ENCODE measurements around the gene OSBPL1A. TPM values are rescaled to one million over a fixed set of nuclear protein-coding genes. Genes with fewer than 3 reads are reported as not detected.

The OSBPL1A gene
- total and polyA plus RNA-seq, 2 experiments from 2014 or later: 14.9 to 24.1 TPM

- Histone ChIP-seq H3K4me2 (ENCODE audit: unreplicated experiment) (no peak overlapping the region), H3K79me2 (ENCODE audit: insufficient read depth) (no peaks in the 10 kb centered on the region), H3K9ac (no peak overlapping the region), H3K27me3 (replicated peaks; ENCODE audit: insufficient read depth) (no peaks in the 10 kb centered on the region), H2AFZ (no peak overlapping the region), H3K27ac (no peak overlapping the region), H3K9me2 (ENCODE audit: insufficient read depth) (no peaks in the 10 kb centered on the region), H4K20me1 (ENCODE audit: insufficient read depth) (no peaks in the 10 kb centered on the region), H3F3A (ENCODE audit: insufficient read depth) (no peaks in the 10 kb centered on the region), H3K9me3 (ENCODE audit: low read depth) (no peaks in the 10 kb centered on the region), H3K4me1 (ENCODE audit: insufficient read depth) (no peaks in the 10 kb centered on the region), H3K4me3 (no peak overlapping the region), H3K36me3 (ENCODE audit: low read depth) (no peaks in the 10 kb centered on the region)
- in situ Hi-C loops (cut with MboI): no loop called here
- DNase-seq: no peak
- no peak for TF ChIP-seq EZH2 (IDR thresholded peaks at IDR 0.05; ENCODE audit: insufficient read depth, poor library complexity, severe bottlenecking)
- no peak for TF ChIP-seq EZH2phosphoT487 (IDR thresholded peaks at IDR 0.05; ENCODE audit: insufficient read depth, low read depth)
- WGBS, 2 experiments (ENCODE audit: low coverage in 1 of 2, low lambda C conversion rate in 2 of 2, missing lambda C conversion rate in 2 of 2): 66 to 76% methylated on average over 10 to 11 of the region's 11 CpGs
Measured at GRCh38 chr18:24200494-24201290, 196.9 kb downstream of the OSBPL1A start.

DNA sequence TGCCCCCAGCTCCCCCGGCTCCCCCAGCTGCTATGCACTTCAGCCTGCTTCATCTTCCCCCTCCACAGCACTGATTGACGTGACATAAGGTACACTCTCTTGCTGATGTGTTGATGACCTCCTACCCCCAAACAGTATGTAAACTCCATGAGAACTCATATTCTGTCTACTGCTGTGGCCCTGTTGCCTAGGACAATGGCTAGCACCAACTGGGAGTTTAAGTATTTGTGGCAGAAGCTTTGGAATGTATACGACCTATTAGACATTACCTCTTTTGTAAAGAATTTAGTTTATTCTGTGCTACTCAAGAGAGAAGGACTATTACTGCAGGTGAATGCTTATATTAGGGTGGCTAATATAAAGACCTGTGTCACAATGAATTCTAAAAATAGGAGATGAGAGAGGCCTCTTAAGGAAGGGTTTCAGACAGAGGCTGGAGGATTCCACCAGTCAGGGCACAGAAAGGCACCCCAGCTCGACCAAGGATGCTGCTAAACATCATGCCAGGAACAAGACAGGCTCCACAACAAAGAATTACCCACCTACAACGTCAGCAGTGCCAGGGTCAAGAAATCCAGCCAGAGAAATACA is 198.2 kb downstream of the OSBPL1A start:
- no peaks in the 10 kb centered on the region for H3K4me1 ChIP-seq (ENCODE audit: insufficient read depth)
- H3K27me3 ChIP-seq (replicated peaks; ENCODE audit: insufficient read depth): no peaks in the 10 kb centered on the region
- in situ Hi-C loops (cut with MboI): no loop called here
- WGBS, 2 experiments (ENCODE audit: low coverage in 1 of 2, low lambda C conversion rate in 2 of 2, missing lambda C conversion rate in 2 of 2): 79% methylated on average over 5 of the region's 5 CpGs
- H3K9me2 ChIP-seq (ENCODE audit: insufficient read depth): no peaks in the 10 kb centered on the region
- TF ChIP-seq EZH2 (IDR thresholded peaks at IDR 0.05; ENCODE audit: insufficient read depth, poor library complexity, severe bottlenecking) (no peak), EZH2phosphoT487 (IDR thresholded peaks at IDR 0.05; ENCODE audit: insufficient read depth, low read depth) (no peak)
- no peak for DNase-seq
- no peak overlapping the region for H3K4me2 ChIP-seq (ENCODE audit: unreplicated experiment)
- no peaks in the 10 kb centered on the region for H3K79me2 ChIP-seq (ENCODE audit: insufficient read depth)
- H3F3A ChIP-seq (ENCODE audit: insufficient read depth): no peaks in the 10 kb centered on the region
- no peak overlapping the region for H3K27ac ChIP-seq
- no peak overlapping the region for H3K9ac ChIP-seq
- H2AFZ ChIP-seq: no peak overlapping the region
- no peak overlapping the region for H3K4me3 ChIP-seq
- no peaks in the 10 kb centered on the region for H4K20me1 ChIP-seq (ENCODE audit: insufficient read depth)
- H3K9me3 ChIP-seq (ENCODE audit: low read depth): no peaks in the 10 kb centered on the region
- H3K36me3 ChIP-seq (ENCODE audit: low read depth): no peaks in the 10 kb centered on the region

GRCh38 chr18:24198461-24198860 is 199.2 kb downstream of the OSBPL1A start:
- WGBS, 2 experiments (ENCODE audit: low coverage in 1 of 2, low lambda C conversion rate in 2 of 2, missing lambda C conversion rate in 2 of 2): 82 to 83% methylated on average over 9 of the region's 9 CpGs
- no peaks in the 10 kb centered on the region for H3K27me3 ChIP-seq (replicated peaks; ENCODE audit: insufficient read depth)
- no peak overlapping the region for H3K9ac ChIP-seq
- TF ChIP-seq EZH2 (IDR thresholded peaks at IDR 0.05; ENCODE audit: insufficient read depth, poor library complexity, severe bottlenecking): no peak
- TF ChIP-seq EZH2phosphoT487 (IDR thresholded peaks at IDR 0.05; ENCODE audit: insufficient read depth, low read depth): no peak
- H3K9me3 ChIP-seq (ENCODE audit: low read depth): no peaks in the 10 kb centered on the region
- H3K36me3 ChIP-seq (ENCODE audit: low read depth): no peaks in the 10 kb centered on the region
- no peak overlapping the region for H2AFZ ChIP-seq
- no peaks in the 10 kb centered on the region for H3F3A ChIP-seq (ENCODE audit: insufficient read depth)
- H3K9me2 ChIP-seq (ENCODE audit: insufficient read depth): no peaks in the 10 kb centered on the region
- no peak overlapping the region for H3K4me3 ChIP-seq
- in situ Hi-C loops (cut with MboI): no loop called here
- H4K20me1 ChIP-seq (ENCODE audit: insufficient read depth): no peaks in the 10 kb centered on the region
- no peaks in the 10 kb centered on the region for H3K79me2 ChIP-seq (ENCODE audit: insufficient read depth)
- no peak overlapping the region for H3K27ac ChIP-seq
- no peak overlapping the region for H3K4me2 ChIP-seq (ENCODE audit: unreplicated experiment)
- no peak for DNase-seq
- H3K4me1 ChIP-seq (ENCODE audit: insufficient read depth): no peaks in the 10 kb centered on the region

DNA sequence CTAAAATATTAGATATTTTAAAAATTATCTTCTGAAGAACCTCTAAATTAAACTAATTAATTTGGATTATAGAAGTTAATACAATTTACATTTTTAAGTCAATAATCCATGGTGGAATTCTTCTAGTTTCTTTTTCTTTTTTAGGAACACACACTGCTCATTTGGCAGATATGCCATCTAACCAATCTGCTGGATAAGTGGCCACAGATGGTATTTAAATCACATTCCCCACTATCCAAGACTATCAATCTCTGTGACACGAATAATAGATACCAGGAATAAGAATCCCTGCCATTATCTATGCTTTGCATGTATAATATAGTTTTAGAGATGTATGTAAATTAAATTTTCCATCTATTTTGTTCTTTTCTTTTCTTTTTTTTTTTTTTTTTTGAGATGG is 200.2 kb downstream of the OSBPL1A start:
- Histone ChIP-seq H4K20me1 (ENCODE audit: insufficient read depth) (no peaks in the 10 kb centered on the region), H3K4me2 (ENCODE audit: unreplicated experiment) (no peak overlapping the region), H3K79me2 (ENCODE audit: insufficient read depth) (no peaks in the 10 kb centered on the region), H3K9me2 (ENCODE audit: insufficient read depth) (no peaks in the 10 kb centered on the region), H3K36me3 (ENCODE audit: low read depth) (no peaks in the 10 kb centered on the region), H3K9me3 (ENCODE audit: low read depth) (no peaks in the 10 kb centered on the region), H2AFZ (no peak overlapping the region), H3K27me3 (replicated peaks; ENCODE audit: insufficient read depth) (no peaks in the 10 kb centered on the region), H3K27ac (no peak overlapping the region), H3F3A (ENCODE audit: insufficient read depth) (no peaks in the 10 kb centered on the region), H3K9ac (no peak overlapping the region), H3K4me1 (ENCODE audit: insufficient read depth) (no peaks in the 10 kb centered on the region), H3K4me3 (no peak overlapping the region)
- 34 to 39% methylated on average over 1 of the region's 1 CpG for WGBS, 2 experiments (ENCODE audit: low coverage in 1 of 2, low lambda C conversion rate in 2 of 2, missing lambda C conversion rate in 2 of 2)
- TF ChIP-seq EZH2phosphoT487 (IDR thresholded peaks at IDR 0.05; ENCODE audit: insufficient read depth, low read depth): no peak
- TF ChIP-seq EZH2 (IDR thresholded peaks at IDR 0.05; ENCODE audit: insufficient read depth, poor library complexity, severe bottlenecking): no peak
- DNase-seq: no peak
- in situ Hi-C loops (cut with MboI): no loop called here

Data from GM23248 (cell line).